PC-3 (cell line): ENCODE data around the gene ARHGAP31.

Source experiments
- EZH2 ChIP-seq: fragments of 300-600 bp; sonication (generic); IDR thresholded peaks from one replicate; pipeline ENCODE4 v1.6.1; 2017; ENCODE audit warnings: antibody characterized with exemption, mild to moderate bottlenecking, low read length; ENCODE audit not compliant: unreplicated experiment
- EZH2phosphoT487 ChIP-seq: fragments of 300-600 bp; sonication (generic); IDR thresholded peaks from 2 replicates; pipeline ENCODE4 v1.6.1; 2018; ENCODE audit warnings: mild to moderate bottlenecking, antibody characterized with exemption, low read length, borderline replicate concordance
- TF ChIP-seq, protein P1 (sequence below): fragments of 300-600 bp; sonication (generic); conservative IDR thresholded peaks from 2 replicates; pipeline ENCODE4 v1.5.1; 2017; ENCODE audit warnings: antibody characterized with exemption, low read depth, mild to moderate bottlenecking, low read length

DNA sequence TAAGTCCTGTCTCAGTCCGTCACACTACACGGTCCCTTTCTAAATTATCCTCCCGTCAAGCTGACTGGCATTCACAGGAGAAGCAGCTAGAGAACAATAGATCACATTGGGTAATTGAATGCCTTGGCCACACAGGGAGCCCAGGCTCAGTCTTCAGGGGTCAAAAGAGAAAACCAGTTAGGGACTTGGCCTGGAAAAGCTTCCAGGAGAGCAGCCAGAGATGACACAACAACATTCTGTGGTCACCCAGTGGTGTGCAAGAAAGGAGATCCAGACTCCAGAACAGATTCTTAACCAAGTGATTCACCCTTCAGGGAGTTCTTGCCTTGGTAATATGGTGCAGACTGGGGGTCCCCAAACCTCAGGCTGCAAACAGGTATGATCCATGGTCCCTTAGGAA, 15.9 kb downstream of the ARHGAP31 start:
- TF ChIP-seq, protein P1, sequence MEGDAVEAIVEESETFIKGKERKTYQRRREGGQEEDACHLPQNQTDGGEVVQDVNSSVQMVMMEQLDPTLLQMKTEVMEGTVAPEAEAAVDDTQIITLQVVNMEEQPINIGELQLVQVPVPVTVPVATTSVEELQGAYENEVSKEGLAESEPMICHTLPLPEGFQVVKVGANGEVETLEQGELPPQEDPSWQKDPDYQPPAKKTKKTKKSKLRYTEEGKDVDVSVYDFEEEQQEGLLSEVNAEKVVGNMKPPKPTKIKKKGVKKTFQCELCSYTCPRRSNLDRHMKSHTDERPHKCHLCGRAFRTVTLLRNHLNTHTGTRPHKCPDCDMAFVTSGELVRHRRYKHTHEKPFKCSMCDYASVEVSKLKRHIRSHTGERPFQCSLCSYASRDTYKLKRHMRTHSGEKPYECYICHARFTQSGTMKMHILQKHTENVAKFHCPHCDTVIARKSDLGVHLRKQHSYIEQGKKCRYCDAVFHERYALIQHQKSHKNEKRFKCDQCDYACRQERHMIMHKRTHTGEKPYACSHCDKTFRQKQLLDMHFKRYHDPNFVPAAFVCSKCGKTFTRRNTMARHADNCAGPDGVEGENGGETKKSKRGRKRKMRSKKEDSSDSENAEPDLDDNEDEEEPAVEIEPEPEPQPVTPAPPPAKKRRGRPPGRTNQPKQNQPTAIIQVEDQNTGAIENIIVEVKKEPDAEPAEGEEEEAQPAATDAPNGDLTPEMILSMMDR = no peak
- TF ChIP-seq EZH2 (no peak), EZH2phosphoT487 (no peak)
